Sciatic nerve (tissue), 2 donors: ENCODE measurements around the gene OPHN1. TPM values are rescaled to one million over a fixed set of nuclear protein-coding genes. Genes with fewer than 3 reads are reported as not detected.
"Not testable (repeated sequence)": the region's sequence is repeated elsewhere in the genome, so short reads cannot be mapped to it uniquely, and the experiment has no call there.

ENCODE experiments used
- ATAC-seq: fragments of 200-7000 bp; cut with Tn5 transposase; one replicate; pipeline ENCODE4 v1.9.1; 2020; ENCODE audit warnings: mild to moderate bottlenecking, moderate library complexity
- DNase-seq: peaks from one replicate; pipeline ENCODE4 v3.0.0-alpha.2; 2020; ENCODE audit warnings: low spot score
- intact Hi-C: fragments of 100-400 bp; cut with DNase I; formaldehyde crosslinking; loops from one replicate; pipeline ENCODE4 v1.14.2; 2022
- total RNA-seq: library from RNA; stranded (reverse); fragmentation: NEBNext Ultra II Directional; extraction: Animal tissue kit (Norgen Biotek cat#: 25700); gene quantifications from one replicate; pipeline ENCODE4 v1.2.1, GENCODE V29; 2021
- donor health status: DM: no; HTN: no; CAD: no.
- donor health status: DM: no; HTN: no; CAD: no.

The OPHN1 gene
- total RNA-seq, 1 donor from 2014 or later: 19.6 TPM

- intact Hi-C loops: no loop called here
- ATAC-seq (no peak), DNase-seq (no peak)
Measured at GRCh38 chrX:68113837-68114572, 319.3 kb downstream of the OPHN1 start.

- intact Hi-C loops: no loop called here
- DNase-seq (no peak), ATAC-seq (peak; percentile 94)
Measured at GRCh38 chrX:68112321-68112720, 321.0 kb downstream of the OPHN1 start.

GRCh38 chrX:68109162-68109561, 324.1 kb downstream of the OPHN1 start:
- DNase-seq (no peak), ATAC-seq (no peak)
- intact Hi-C loops: no loop called here

GRCh38 chrX:68098431-68098830, 334.9 kb downstream of the OPHN1 start:
- intact Hi-C loops: no loop called here
- no peak for ATAC-seq
- DNase-seq: no peak

- intact Hi-C loops: no loop called here
- no peak for DNase-seq
- ATAC-seq: no peak
Measured at GRCh38 chrX:68090266-68090665, 343.0 kb downstream of the OPHN1 start.

- DNase-seq (no peak), ATAC-seq (no peak)
- intact Hi-C loops: no loop called here
Measured at GRCh38 chrX:68087526-68087925, 345.8 kb downstream of the OPHN1 start.

- intact Hi-C loops: no loop called here
- DNase-seq: no peak
- ATAC-seq: no peak
Measured at GRCh38 chrX:68086709-68087108, 346.6 kb downstream of the OPHN1 start.

GRCh38 chrX:68084765-68085164, 348.5 kb downstream of the OPHN1 start:
- no peak for DNase-seq
- intact Hi-C loops: no loop called here
- ATAC-seq: peak; percentile 84

- DNase-seq (no peak), ATAC-seq (no peak)
- intact Hi-C loops: no loop called here
Measured at GRCh38 chrX:68083510-68083909, 349.8 kb downstream of the OPHN1 start.

GRCh38 chrX:68079961-68080360, 353.3 kb downstream of the OPHN1 start:
- DNase-seq (no peak), ATAC-seq (no peak)
- intact Hi-C loops: no loop called here

GRCh38 chrX:68078801-68079200, 354.5 kb downstream of the OPHN1 start:
- ATAC-seq, intact Hi-C loops, DNase-seq: not testable (repeated sequence)

GRCh38 chrX:68077378-68077777, 355.9 kb downstream of the OPHN1 start:
- DNase-seq (no peak), ATAC-seq (no peak)
- intact Hi-C loops: no loop called here

- no peak for ATAC-seq
- intact Hi-C loops: no loop called here
- DNase-seq: no peak
Measured at GRCh38 chrX:68072041-68072440, 361.3 kb downstream of the OPHN1 start.

- ATAC-seq, intact Hi-C loops, DNase-seq: not testable (repeated sequence)
Measured at GRCh38 chrX:68070119-68070518, 363.2 kb downstream of the OPHN1 start.

GRCh38 chrX:68061206-68061535, 372.1 kb downstream of the OPHN1 start:
- ATAC-seq: no peak
- intact Hi-C loops: no loop called here
- DNase-seq: no peak

- ATAC-seq (no peak), DNase-seq (no peak)
- intact Hi-C loops: no loop called here
Measured at GRCh38 chrX:68060506-68061205, 372.6 kb downstream of the OPHN1 start.

- no peak for ATAC-seq
- DNase-seq: no peak
- intact Hi-C loops: no loop called here
Measured at GRCh38 chrX:68059469-68059868, 373.8 kb downstream of the OPHN1 start.

- no peak for DNase-seq
- intact Hi-C loops: no loop called here
- no peak for ATAC-seq
Measured at GRCh38 chrX:68049466-68049865, 383.8 kb downstream of the OPHN1 start.

GRCh38 chrX:68048774-68049173, 384.5 kb downstream of the OPHN1 start:
- ATAC-seq: peak; percentile 51
- intact Hi-C loops: no loop called here
- DNase-seq: no peak

GRCh38 chrX:68045008-68045577, 388.2 kb downstream of the OPHN1 start:
- no peak for ATAC-seq
- intact Hi-C loops: no loop called here
- DNase-seq: no peak
